Kidney (tissue), 22 donors: ENCODE measurements around the gene COL6A6. TPM values are rescaled to one million over a fixed set of nuclear protein-coding genes. Genes with fewer than 3 reads are reported as not detected.
A peak's percentile ranks its signal among the peaks of the same experiment; 100 is the strongest.

Source experiments
- DNase-seq, 5 donors: peaks; one replicate each; pipeline ENCODE4 v3.0.0-alpha.2; 2013 to 2020
- FAIRE-seq: peaks from 2 replicates; lab custom pipeline; 2012; peaks lifted over from hg19 to GRCh38; lab: Jason Lieb, UNC
- H3K27ac ChIP-seq, 2 donors: one replicate each; pipeline ENCODE4 v1.7.0; 2013; ENCODE audit warnings: low read depth in 2 of 2, low read length in 2 of 2, inconsistent platforms in 1 of 2
- H3K27me3 ChIP-seq: one replicate; pipeline ENCODE4 v1.7.1; 2013; ENCODE audit warnings: low read length, inconsistent platforms; ENCODE audit not compliant: control insufficient read depth, insufficient read depth
- H3K36me3 ChIP-seq, 3 donors: one replicate each; pipeline versions ENCODE4 v1.7.0 to v1.7.1; 2013; ENCODE audit warnings: low read length in 3 of 3, control low read depth in 1 of 3, inconsistent platforms in 1 of 3; ENCODE audit not compliant: insufficient read depth in 3 of 3, control insufficient read depth in 2 of 3
- H3K4me1 ChIP-seq, 3 donors: one replicate each; pipeline versions ENCODE4 v1.7.0 to v1.7.1; 2013; ENCODE audit warnings: low read length in 3 of 3, inconsistent platforms in 1 of 3, low read depth in 1 of 3; ENCODE audit not compliant: control insufficient read depth in 2 of 3, insufficient read depth in 2 of 3
- H3K4me3 ChIP-seq, 3 donors: one replicate each; pipeline versions ENCODE4 v1.7.0 to v1.8.1; 2013; ENCODE audit warnings: low read length in 3 of 3, control low read depth in 1 of 3, inconsistent platforms in 1 of 3
- H3K9ac ChIP-seq, 3 donors: one replicate each; pipeline versions ENCODE4 v1.7.0 to v1.7.1; 2013; ENCODE audit warnings: low read length in 3 of 3, control low read depth in 1 of 3, inconsistent platforms in 1 of 3
- H3K9me3 ChIP-seq, 3 donors: one replicate each; pipeline versions ENCODE4 v1.7.0 to v1.7.1; 2013; ENCODE audit warnings: low read length in 3 of 3, control low read depth in 1 of 3, inconsistent platforms in 1 of 3; ENCODE audit not compliant: control insufficient read depth in 2 of 3, insufficient read depth in 1 of 3
- intact Hi-C: fragments of 100-400 bp; cut with DNase I; formaldehyde crosslinking; loops from one replicate; pipeline ENCODE4 v1.11.1; 2022
- long read RNA-seq, 10 donors: library from polyadenylated mRNA in 1 of 10; unstranded in 1 of 10; transcript quantifications; one replicate each; pipeline ENCODE4 v2.0.0 and lab custom pipeline, GENCODE V29; 2021 to 2026
- polyA plus RNA-seq: library from polyadenylated mRNA; stranded (reverse); fragments of 350-450 nt; fragmentation: Illumina TruSeq; extraction: RNeasy Lipid Tissue Mini Kit (QIAGEN cat#74804); gene quantifications from one replicate; pipeline ENCODE4 v1.2.3, GENCODE V29; 2014; ENCODE audit warnings: low read depth, low replicate concordance; ENCODE audit not compliant: insufficient read depth
- total RNA-seq: library from RNA; stranded (reverse); fragmentation: NEBNext Ultra II Directional; extraction: Animal tissue kit (Norgen Biotek cat#: 25700); gene quantifications from one replicate; pipeline ENCODE4 v1.2.1, GENCODE V29; 2021
- TF ChIP-seq, protein P1 (sequence below): IDR thresholded peaks from 3 replicates; pipeline ENCODE4 v1.5.1; 2012; ENCODE audit warnings: mild to moderate bottlenecking, moderate library complexity, borderline replicate concordance; ENCODE audit not compliant: insufficient read depth; ENCODE audit errors: extremely low read depth
- donor health status: control.
- donor health status: control.
- donor health status: control.
- donor health status: control.
- donor health status: control.
- donor health status: DM: yes; HTN: yes; CAD: no.
- donor health status: Normal renal cell carcinoma (clear cell type).

The COL6A6 gene
- 0.25 TPM for total RNA-seq
- polyA plus RNA-seq = not detected
- long read RNA-seq, donor 1 = 0 reads
- long read RNA-seq, donor 2, partial matches to known transcripts = 6 of 11 reads
- long read RNA-seq, donor 2, other reads (novel, unspliced or antisense) = 5 of 11 reads
- long read RNA-seq, donor 3 = 0 reads
- long read RNA-seq, donor 4 = 0 reads
- long read RNA-seq, donor 5 = 0 reads
- long read RNA-seq, donor 6 = 0 reads
- long read RNA-seq, donor 7 = 0 reads
- long read RNA-seq, donor 8 = 0 reads
- long read RNA-seq, donor 9 = 0 reads
- long read RNA-seq, donor 10 = 0 reads

- Histone ChIP-seq H3K36me3 (no peaks in the 10 kb centered on the region), H3K27ac (no peak within 1 kb of the TSS), H3K4me3 (peak within 1 kb of the TSS in 1 of 3 donors; percentile 40), H3K9me3 (no peaks in the 10 kb centered on the region), H3K27me3 (no peaks in the 10 kb centered on the region), H3K4me1 (no peaks in the 10 kb centered on the region), H3K9ac (no peak within 1 kb of the TSS)
- no peak for FAIRE-seq
- TF ChIP-seq, protein P1, sequence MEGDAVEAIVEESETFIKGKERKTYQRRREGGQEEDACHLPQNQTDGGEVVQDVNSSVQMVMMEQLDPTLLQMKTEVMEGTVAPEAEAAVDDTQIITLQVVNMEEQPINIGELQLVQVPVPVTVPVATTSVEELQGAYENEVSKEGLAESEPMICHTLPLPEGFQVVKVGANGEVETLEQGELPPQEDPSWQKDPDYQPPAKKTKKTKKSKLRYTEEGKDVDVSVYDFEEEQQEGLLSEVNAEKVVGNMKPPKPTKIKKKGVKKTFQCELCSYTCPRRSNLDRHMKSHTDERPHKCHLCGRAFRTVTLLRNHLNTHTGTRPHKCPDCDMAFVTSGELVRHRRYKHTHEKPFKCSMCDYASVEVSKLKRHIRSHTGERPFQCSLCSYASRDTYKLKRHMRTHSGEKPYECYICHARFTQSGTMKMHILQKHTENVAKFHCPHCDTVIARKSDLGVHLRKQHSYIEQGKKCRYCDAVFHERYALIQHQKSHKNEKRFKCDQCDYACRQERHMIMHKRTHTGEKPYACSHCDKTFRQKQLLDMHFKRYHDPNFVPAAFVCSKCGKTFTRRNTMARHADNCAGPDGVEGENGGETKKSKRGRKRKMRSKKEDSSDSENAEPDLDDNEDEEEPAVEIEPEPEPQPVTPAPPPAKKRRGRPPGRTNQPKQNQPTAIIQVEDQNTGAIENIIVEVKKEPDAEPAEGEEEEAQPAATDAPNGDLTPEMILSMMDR = no peak
- peak; percentile 20 to 75 (median 42) for DNase-seq
- intact Hi-C loops = no loop called here
These were observed at the start of gene COL6A6 for GRCh38 chr3:130516645-130517512. Gene COL6A6, plus strand, starts transcription at chr3:130517177. Its CDS starts 43,188 bp downstream, at chr3:130560365.

DNA sequence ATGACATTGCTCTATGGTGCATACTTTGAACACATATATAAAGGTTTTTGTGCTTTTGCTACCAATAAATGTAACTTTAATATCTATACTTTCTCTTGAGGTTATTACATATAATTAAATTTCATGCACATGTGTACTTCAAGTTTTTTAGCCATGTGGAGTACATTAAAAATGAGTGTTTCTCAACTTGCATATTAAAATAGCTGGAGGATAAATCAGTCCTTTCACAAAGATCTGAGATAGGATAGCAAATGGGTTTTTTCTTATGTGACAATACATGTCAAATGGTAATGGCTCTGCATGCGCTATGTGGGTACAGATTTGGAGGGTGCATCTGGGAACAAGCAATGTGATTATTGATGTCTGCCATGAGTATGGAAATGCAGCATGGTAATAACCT is 48.7 kb upstream of the COL6A6 start:
- H3K4me3 ChIP-seq = no peak overlapping the region
- no peaks in the 10 kb centered on the region for H3K4me1 ChIP-seq
- H3K9ac ChIP-seq = no peak overlapping the region
- no peak overlapping the region for H3K27ac ChIP-seq
- FAIRE-seq = no peak
- H3K9me3 ChIP-seq = no peaks in the 10 kb centered on the region
- DNase-seq = no peak
- TF ChIP-seq, protein P1 = no peak
- no peaks in the 10 kb centered on the region for H3K36me3 ChIP-seq
- H3K27me3 ChIP-seq = no peaks in the 10 kb centered on the region
- intact Hi-C loops = no loop called here

GRCh38 chr3:130470126-130470525 is 46.9 kb upstream of the COL6A6 start:
- Histone ChIP-seq H3K4me1 (no peaks in the 10 kb centered on the region), H3K9me3 (no peaks in the 10 kb centered on the region), H3K36me3 (no peaks in the 10 kb centered on the region), H3K27me3 (no peaks in the 10 kb centered on the region), H3K4me3 (no peak overlapping the region), H3K27ac (no peak overlapping the region), H3K9ac (no peak overlapping the region)
- intact Hi-C loops = no loop called here
- FAIRE-seq (no peak), DNase-seq (peak in 3 of 5 donors; percentile 21 to 24 (median 23))
- TF ChIP-seq, protein P1 = no peak
